Epithelial cell of proximal tubule (primary cell): ENCODE results near the gene CTU1. TPM values are rescaled to one million over a fixed set of nuclear protein-coding genes. Genes with fewer than 3 reads are reported as not detected.

Source experiments
- DNase-seq: peaks from one replicate; pipeline ENCODE4 v3.0.0-alpha.2; 2011; ENCODE audit warnings: low read depth
- H3K4me3 ChIP-seq: 2 replicates; pipeline ENCODE4 v1.5.1; 2011; ENCODE audit warnings: low read depth, mild to moderate bottlenecking, low read length
- CTCF ChIP-seq: conservative IDR thresholded peaks from 2 replicates; pipeline ENCODE4 v1.5.1; 2012; ENCODE audit warnings: low read depth, mild to moderate bottlenecking, low read length
- total RNA-seq: library from RNA; depleted of rRNA; stranded (reverse); fragments of >200 nt; gene quantifications from 2 replicates; pipeline ENCODE4 v1.2.3, GENCODE V29; 2015

Gene CTU1
- total RNA-seq, 1 donor from 2014 or later, result 12.5 TPM

- no peak for DNase-seq
- no peak overlapping the region for H3K4me3 ChIP-seq
- TF ChIP-seq CTCF, result no peak
Measured at GRCh38 chr19:51131780-51132680, 23.8 kb upstream of the CTU1 start.

- no peak for DNase-seq
- no peak for TF ChIP-seq CTCF
- no peak overlapping the region for H3K4me3 ChIP-seq
Measured at GRCh38 chr19:51129716-51130115, 21.5 kb upstream of the CTU1 start.

- no peak for TF ChIP-seq CTCF
- H3K4me3 ChIP-seq, result no peak overlapping the region
- DNase-seq, result no peak
Measured at GRCh38 chr19:51128227-51128626, 20.0 kb upstream of the CTU1 start.

- no peak overlapping the region for H3K4me3 ChIP-seq
- DNase-seq, result no peak
- no peak for TF ChIP-seq CTCF
Measured at GRCh38 chr19:51127755-51128154, 19.5 kb upstream of the CTU1 start.

GRCh38 chr19:51127032-51127431 lies 18.8 kb upstream of the CTU1 start:
- no peak overlapping the region for H3K4me3 ChIP-seq
- DNase-seq, result no peak
- TF ChIP-seq CTCF, result no peak

- TF ChIP-seq CTCF, result no peak
- no peak for DNase-seq
Measured at GRCh38 chr19:51125421-51126075, 17.3 kb upstream of the CTU1 start.

More at GRCh38 chr19:51125421-51126075, 17.3 kb upstream of the CTU1 start:
- H3K4me3 ChIP-seq, result no peak overlapping the region
